Lung (tissue), 12 donors: ENCODE measurements around the gene MAP3K20. TPM values are rescaled to one million over a fixed set of nuclear protein-coding genes. Genes with fewer than 3 reads are reported as not detected.

ENCODE experiments used
- ATAC-seq: fragments of 200-7000 bp; cut with Tn5 transposase; one replicate; pipeline ENCODE4 v1.9.1; 2020; ENCODE audit warnings: moderate number of reproducible peaks; ENCODE audit not compliant: insufficient read depth, low FRiP score
- DNase-seq, 3 donors: peaks; one replicate each; pipeline ENCODE4 v3.0.0-alpha.2; 2013 to 2017
- H3K27ac ChIP-seq, 2 donors: one replicate each; pipeline ENCODE4 v1.5.1; 2013; ENCODE audit warnings: mild to moderate bottlenecking in 2 of 2, moderate library complexity in 2 of 2, control low read depth in 1 of 2, inconsistent platforms in 1 of 2, low read depth in 1 of 2, low read length in 1 of 2
- H3K27me3 ChIP-seq, 3 donors: one replicate each; pipeline ENCODE4 v1.5.1; 2013; ENCODE audit warnings: low read length in 2 of 3; ENCODE audit not compliant: control insufficient read depth in 3 of 3, insufficient read depth in 3 of 3
- H3K36me3 ChIP-seq, 4 donors: one replicate each; pipeline ENCODE4 v1.5.1; 2013; ENCODE audit warnings: low read length in 4 of 4, mild to moderate bottlenecking in 1 of 4, moderate library complexity in 1 of 4; ENCODE audit not compliant: control insufficient read depth in 4 of 4, insufficient read depth in 4 of 4
- H3K4me1 ChIP-seq, 5 donors: one replicate each; pipeline ENCODE4 v1.5.1; 2013; ENCODE audit warnings: low read length in 5 of 5, mild to moderate bottlenecking in 2 of 5, moderate library complexity in 1 of 5; ENCODE audit not compliant: control insufficient read depth in 5 of 5, insufficient read depth in 5 of 5
- H3K4me3 ChIP-seq: one replicate; pipeline ENCODE4 v1.5.1; 2013; ENCODE audit warnings: mild to moderate bottlenecking, control low read depth, moderate library complexity
- H3K9ac ChIP-seq, 2 donors: one replicate each; pipeline ENCODE4 v1.5.1; 2013; ENCODE audit warnings: low read length in 2 of 2, control low read depth in 1 of 2; ENCODE audit not compliant: insufficient read depth in 1 of 2
- H3K9me3 ChIP-seq, 4 donors: one replicate each; pipeline ENCODE4 v1.5.1; 2013; ENCODE audit warnings: low read length in 3 of 4, mild to moderate bottlenecking in 1 of 4, moderate library complexity in 1 of 4; ENCODE audit not compliant: control insufficient read depth in 4 of 4, insufficient read depth in 3 of 4
- CTCF ChIP-seq: IDR thresholded peaks from 2 replicates; pipeline ENCODE4 v1.5.1; 2012; ENCODE audit warnings: mild to moderate bottlenecking; ENCODE audit errors: control extremely low read depth, extremely low read depth
- WGBS, 2 donors: extraction: QIAGEN DNeasy Blood & Tissue Kit; methylation state at CpG; one replicate each; pipeline ENCODE4 v1.1.7; 2013; 5-methylcytosine and 5-hydroxymethylcytosine counted together
- polyA plus RNA-seq, 2 donors: library from polyadenylated mRNA; stranded (reverse); fragments of 200-250 nt; gene quantifications; one replicate each; pipeline ENCODE4 v1.2.1, GENCODE V29; 2013
- total RNA-seq, 2 donors: library from RNA; depleted of rRNA in 1 of 2; stranded (reverse); fragments of >200 nt in 1 of 2; gene quantifications; one replicate each; pipeline ENCODE4 v1.2.1, GENCODE V29; 2014 to 2021
- donor health status: control.
- donor health status: control.
- donor health status: Bipolar disorder and iron deficiency.
- donor health status: healthy.
- donor health status: DM: yes; HTN: yes; CAD: no.

The MAP3K20 gene
- total and polyA plus RNA-seq, 4 donors, result 13.4 to 71.6 (median 31.6) TPM

- Histone ChIP-seq H3K9ac (no peak overlapping the region), H3K27me3 (no peaks in the 10 kb centered on the region), H3K36me3 (no peaks in the 10 kb centered on the region), H3K4me1 (peaks cover 0 to 18% (median 6%) of the 10 kb centered on the region in 5 donors), H3K4me3 (no peak overlapping the region), H3K27ac (peak overlapping the region in 1 of 2 donors; percentile 32), H3K9me3 (no peaks in the 10 kb centered on the region)
- no peak for ATAC-seq
- no peak for TF ChIP-seq CTCF
- no peak for DNase-seq
- WGBS, 2 donors, result 95 to 96% methylated on average over 13 of the region's 13 CpGs
Measured at GRCh38 chr2:173043897-173044519, 31.6 kb upstream of the MAP3K20 start.

- no peak overlapping the region for H3K9ac ChIP-seq
- H3K9me3 ChIP-seq, result no peaks in the 10 kb centered on the region
- H3K4me1 ChIP-seq, result peaks cover 0 to 18% (median 7%) of the 10 kb centered on the region in 5 donors
- H3K36me3 ChIP-seq, result no peaks in the 10 kb centered on the region
- 90 to 96% methylated on average over 10 of the region's 10 CpGs for WGBS, 2 donors
- H3K27me3 ChIP-seq, result no peaks in the 10 kb centered on the region
- no peak for TF ChIP-seq CTCF
- no peak overlapping the region for H3K27ac ChIP-seq
- no peak for ATAC-seq
- no peak for DNase-seq
- no peak overlapping the region for H3K4me3 ChIP-seq
Measured at GRCh38 chr2:173044686-173045085, 31.0 kb upstream of the MAP3K20 start.

- no peak for ATAC-seq
- TF ChIP-seq CTCF, result no peak
- Histone ChIP-seq H3K27ac (no peak overlapping the region), H3K4me3 (no peak overlapping the region), H3K4me1 (peaks cover 0 to 21% (median 7%) of the 10 kb centered on the region in 5 donors), H3K9me3 (no peaks in the 10 kb centered on the region), H3K36me3 (no peaks in the 10 kb centered on the region), H3K9ac (no peak overlapping the region), H3K27me3 (no peaks in the 10 kb centered on the region)
- DNase-seq, result peak in 2 of 3 donors; percentile 72 to 75
- 83 to 87% methylated on average over 2 of the region's 2 CpGs for WGBS, 2 donors
Measured at GRCh38 chr2:173045181-173045580, 30.5 kb upstream of the MAP3K20 start.

GRCh38 chr2:173048522-173048896 lies 27.1 kb upstream of the MAP3K20 start:
- no peaks in the 10 kb centered on the region for H3K9me3 ChIP-seq
- H3K27ac ChIP-seq, result peak overlapping the region in 1 of 2 donors; percentile 83
- H3K27me3 ChIP-seq, result no peaks in the 10 kb centered on the region
- peak; percentile 12 for ATAC-seq
- no peak overlapping the region for H3K9ac ChIP-seq
- no peak for TF ChIP-seq CTCF
- DNase-seq, result no peak
- peaks cover 0 to 21% (median 7%) of the 10 kb centered on the region in 5 donors for H3K4me1 ChIP-seq
- no peaks in the 10 kb centered on the region for H3K36me3 ChIP-seq
- WGBS, 2 donors, result 86 to 96% methylated on average over 3 of the region's 3 CpGs
- H3K4me3 ChIP-seq, result no peak overlapping the region
